GM12865 (cell line): Measurements from ENCODE around the gene MRPL19.

ENCODE experiments used
- DNase-seq: peaks from one replicate; pipeline ENCODE4 v3.0.0; 2010; ENCODE audit warnings: low read depth
- H3K4me3 ChIP-seq: 2 replicates; pipeline ENCODE4 v1.5.1; 2011; ENCODE audit warnings: mild to moderate bottlenecking, low read depth, low read length, control low read depth
- TF ChIP-seq, protein P1 (sequence below): IDR thresholded peaks from 2 replicates; pipeline ENCODE4 v1.5.1; 2011; ENCODE audit warnings: low read length, control low read depth, low read depth, inconsistent platforms; ENCODE audit not compliant: insufficient read depth; ENCODE audit errors: missing control alignments

Gene MRPL19

DNA sequence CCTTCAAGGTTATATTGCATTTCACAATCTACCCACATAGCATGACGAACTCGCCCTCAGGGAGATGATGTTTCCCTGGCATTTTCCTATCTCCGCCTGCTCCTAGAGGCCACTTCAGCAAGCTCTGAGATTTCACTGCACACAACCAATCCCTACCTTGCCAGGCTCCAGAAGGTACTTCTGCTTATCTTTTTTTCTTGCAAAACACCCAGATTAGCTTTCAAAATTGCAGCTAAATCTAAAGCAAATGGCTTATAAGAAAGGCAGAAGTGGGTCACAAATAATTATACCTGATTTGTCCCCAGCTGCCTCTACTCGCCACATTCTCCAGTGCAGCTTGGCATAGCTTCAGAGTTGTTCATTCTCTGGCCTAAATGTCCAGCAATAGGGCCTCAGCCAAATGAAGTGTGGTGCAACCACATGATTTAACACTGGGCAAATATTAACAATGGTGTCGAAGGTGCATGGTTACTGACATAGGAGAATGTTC is 32.4 kb upstream of the MRPL19 start:
- no peak for DNase-seq
- TF ChIP-seq, protein P1, sequence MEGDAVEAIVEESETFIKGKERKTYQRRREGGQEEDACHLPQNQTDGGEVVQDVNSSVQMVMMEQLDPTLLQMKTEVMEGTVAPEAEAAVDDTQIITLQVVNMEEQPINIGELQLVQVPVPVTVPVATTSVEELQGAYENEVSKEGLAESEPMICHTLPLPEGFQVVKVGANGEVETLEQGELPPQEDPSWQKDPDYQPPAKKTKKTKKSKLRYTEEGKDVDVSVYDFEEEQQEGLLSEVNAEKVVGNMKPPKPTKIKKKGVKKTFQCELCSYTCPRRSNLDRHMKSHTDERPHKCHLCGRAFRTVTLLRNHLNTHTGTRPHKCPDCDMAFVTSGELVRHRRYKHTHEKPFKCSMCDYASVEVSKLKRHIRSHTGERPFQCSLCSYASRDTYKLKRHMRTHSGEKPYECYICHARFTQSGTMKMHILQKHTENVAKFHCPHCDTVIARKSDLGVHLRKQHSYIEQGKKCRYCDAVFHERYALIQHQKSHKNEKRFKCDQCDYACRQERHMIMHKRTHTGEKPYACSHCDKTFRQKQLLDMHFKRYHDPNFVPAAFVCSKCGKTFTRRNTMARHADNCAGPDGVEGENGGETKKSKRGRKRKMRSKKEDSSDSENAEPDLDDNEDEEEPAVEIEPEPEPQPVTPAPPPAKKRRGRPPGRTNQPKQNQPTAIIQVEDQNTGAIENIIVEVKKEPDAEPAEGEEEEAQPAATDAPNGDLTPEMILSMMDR, result no peak
- H3K4me3 ChIP-seq, result no peak overlapping the region

DNA sequence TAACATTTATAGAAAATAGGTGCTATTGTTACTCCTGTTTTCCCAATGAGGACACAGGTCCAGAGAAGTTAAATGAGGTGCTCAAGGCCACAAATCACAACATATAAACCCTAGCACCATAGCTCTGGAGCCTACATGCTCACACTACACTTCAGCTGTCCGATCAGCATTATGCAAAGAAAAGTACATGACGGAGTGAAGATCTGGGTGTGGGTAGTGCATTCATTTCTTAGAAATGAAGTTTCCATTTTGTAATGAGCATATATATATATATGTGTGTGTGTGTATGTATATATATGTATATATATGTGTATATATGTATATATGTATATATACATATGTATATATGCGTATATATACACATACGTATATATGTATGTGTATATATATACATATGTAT is 30.2 kb upstream of the MRPL19 start:
- DNase-seq, result no peak
- TF ChIP-seq, protein P1, result no peak
- no peak overlapping the region for H3K4me3 ChIP-seq

DNA sequence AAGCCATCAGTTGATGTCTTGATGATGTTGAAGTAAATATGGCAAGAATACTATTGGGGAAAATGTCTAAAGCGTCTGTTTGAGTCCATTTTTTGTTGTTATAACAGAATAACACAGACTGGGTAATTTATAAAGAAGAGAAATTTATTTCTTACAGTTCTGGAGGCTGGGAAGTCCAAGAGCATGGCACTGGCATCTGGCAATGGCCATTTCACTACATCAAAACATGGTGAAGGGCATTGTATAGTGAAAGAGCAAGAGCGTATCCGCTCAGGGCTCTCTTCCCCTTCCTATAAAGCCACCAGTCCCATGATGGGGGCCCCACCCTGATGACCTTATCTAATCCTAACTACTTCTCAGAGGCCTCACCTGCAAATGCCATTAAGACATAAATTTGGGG is 29.6 kb upstream of the MRPL19 start:
- no peak for DNase-seq
- TF ChIP-seq, protein P1, result no peak
- H3K4me3 ChIP-seq, result no peak overlapping the region

DNA sequence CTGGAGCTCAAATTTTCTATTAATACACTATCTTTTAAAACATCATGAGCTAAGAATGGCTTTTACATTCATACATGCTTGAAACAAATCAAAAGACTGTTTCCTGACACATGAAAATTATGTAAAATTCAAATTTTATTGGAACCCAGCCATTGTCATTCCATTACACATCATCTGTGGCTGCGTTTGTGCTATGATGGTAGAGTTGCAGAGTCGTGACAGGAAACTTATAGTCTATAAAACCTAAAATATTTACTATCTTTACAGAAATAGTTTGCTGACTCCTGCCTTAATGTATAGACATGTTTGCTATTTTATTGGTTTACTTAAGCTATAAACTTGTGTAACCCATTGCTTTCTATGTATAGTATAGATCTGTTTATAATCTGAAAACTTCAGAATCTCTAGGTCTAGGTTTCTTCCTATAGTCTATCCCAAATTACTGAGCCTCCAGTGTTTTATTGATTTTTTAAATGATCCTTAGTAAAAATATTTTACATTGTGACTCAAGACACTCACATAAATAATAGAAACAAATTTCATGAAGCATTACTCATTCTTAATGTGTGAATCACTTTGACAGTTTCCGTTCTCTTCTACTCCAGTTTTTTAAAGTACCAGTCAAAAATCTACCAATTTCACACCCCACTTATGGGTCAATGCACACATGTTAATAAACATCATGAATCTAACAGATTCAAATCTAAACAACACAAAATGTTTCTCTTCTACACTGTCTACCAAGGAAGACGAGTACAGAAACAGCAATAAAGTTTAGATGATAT is 26.4 kb upstream of the MRPL19 start:
- no peak overlapping the region for H3K4me3 ChIP-seq
- TF ChIP-seq, protein P1, result no peak
- DNase-seq, result no peak

DNA sequence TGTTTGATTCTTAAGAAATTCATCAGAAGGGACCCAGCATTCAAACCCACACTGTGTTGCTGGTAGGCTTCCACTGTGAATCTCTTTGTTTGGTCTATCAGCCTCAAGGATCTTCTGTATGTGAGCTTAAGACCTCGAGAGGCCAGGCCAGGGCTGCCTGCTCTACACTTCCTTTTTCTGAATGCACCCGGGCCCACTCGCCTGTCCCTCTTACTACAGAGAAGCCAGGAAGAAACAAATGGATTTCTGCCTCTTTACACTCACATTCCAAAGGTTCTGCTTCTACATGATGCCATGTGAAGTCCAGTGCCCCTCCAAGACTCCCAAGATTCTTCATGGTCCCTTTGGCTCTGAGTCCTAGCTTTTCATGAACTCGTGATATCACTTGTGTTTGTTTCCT is 25.4 kb upstream of the MRPL19 start:
- TF ChIP-seq, protein P1, result no peak
- DNase-seq, result no peak
- H3K4me3 ChIP-seq, result no peak overlapping the region

DNA sequence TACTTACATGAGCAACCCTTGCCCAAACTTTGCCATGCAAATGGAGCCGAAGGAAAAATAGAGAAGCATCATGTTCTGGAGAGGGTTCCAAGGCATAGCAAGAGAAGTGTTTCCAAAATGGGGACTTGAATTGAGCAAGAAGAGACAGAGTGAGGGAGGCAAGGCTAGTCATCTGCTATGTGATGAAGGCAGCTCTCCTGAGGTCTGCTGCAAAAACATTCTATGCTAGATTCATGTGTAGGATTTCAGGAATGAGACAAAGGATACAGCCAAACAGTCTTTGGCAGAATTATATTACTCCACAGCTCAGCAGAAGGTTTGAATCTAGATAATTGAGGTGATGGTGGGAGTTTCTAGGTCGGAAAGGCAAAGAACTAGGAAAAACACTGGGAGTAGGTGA is 24.1 kb upstream of the MRPL19 start:
- H3K4me3 ChIP-seq, result no peak overlapping the region
- TF ChIP-seq, protein P1, result no peak
- no peak for DNase-seq

DNA sequence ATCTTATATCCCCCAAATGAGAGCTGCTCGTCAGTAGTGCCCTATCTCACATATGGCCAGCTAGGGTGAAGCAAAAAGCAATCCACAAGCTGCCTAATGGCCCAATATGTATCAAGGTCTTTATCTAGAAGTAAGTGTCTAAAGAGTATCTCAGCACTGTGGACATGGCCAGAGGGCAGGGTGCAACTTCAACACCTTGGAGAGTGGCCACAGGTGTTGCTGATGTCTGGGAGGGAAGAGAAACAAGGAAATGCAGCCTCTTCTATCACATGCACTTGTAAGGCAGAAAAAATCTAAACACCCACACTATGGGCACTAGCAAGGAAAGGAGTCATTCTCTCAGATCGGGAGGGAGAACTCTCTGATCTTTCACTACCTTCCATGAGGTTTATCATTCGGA is 23.7 kb upstream of the MRPL19 start:
- TF ChIP-seq, protein P1, result no peak
- no peak overlapping the region for H3K4me3 ChIP-seq
- DNase-seq, result no peak
